Epidermal melanocyte (primary cell): ENCODE data around the gene GNAZ.
"Not testable (repeated sequence)": the region's sequence is repeated elsewhere in the genome, so short reads cannot be mapped to it uniquely, and the experiment has no call there.

Source experiments
- DNase-seq: peaks from one replicate; pipeline ENCODE4 v3.0.0; 2011; ENCODE audit warnings: low spot score; ENCODE audit not compliant: insufficient read length

The GNAZ gene

GRCh38 chr22:23070418-23071229 is at the start of gene GNAZ:
GNAZ (plus strand) TSS chr22:23070519; CDS start chr22:23095696, 25,177 bp downstream.
- DNase-seq: no peak

DNA sequence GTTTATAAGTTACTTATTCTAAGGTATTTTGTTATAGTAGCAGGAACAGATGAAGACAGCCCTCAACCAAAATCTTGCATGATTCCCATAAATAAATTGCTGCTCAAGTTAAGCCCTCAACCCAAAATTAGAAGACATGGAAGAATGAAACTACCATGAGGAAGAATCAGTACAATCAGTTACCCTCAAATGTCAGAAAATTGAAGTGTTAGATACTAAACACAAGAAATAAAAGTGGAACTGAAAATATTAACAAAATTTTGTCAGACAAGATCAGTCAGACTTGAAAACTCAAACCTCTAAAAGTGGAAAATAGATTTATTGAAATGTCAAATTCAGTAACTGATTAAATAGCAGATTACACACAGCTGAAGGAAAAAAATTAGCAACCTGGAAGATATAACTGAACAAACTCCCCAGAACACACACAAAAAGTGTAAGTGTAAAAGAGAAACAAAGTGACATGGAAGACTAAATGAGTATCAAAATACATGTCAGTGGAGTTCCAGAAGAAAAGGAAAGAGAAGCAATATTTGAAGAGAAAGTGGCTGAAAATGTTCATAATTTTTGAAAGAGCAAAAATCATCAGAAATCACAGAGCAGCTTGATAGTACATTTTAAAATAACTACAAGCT is 49.5 kb upstream of the GNAZ start:
- no peak for DNase-seq

DNA sequence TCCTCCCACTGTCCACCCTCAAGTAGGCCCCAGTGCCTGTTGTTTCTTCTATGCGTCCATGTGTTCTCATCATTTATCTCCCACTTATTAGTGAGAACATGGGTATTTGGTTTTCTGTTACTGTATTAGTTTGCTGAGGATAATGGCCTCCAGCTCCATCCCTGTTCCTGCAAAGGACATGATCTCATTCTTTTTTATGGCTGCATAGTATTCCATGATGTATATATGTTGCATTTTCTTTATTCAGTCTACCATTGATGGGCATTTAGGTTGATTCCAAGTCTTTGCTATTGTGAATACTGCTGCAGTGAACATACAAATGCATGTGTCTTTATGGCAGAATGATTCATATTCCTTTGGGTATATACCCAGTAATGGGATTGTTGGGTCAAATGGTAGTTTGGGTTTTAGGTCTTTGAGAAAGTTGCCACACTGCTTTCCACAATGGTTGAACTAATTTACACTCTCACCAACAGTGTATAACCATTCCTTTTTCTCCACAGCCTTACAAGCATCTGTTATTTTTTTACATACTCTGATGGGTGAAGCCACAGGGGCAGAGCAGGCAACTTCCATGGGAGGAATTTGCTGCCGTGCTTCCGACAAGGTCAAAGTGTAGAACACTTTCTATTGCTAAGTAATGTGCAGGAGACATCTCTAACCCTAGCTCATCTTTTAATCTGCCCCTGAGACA is 48.5 kb upstream of the GNAZ start:
- DNase-seq: not testable (repeated sequence)

DNA sequence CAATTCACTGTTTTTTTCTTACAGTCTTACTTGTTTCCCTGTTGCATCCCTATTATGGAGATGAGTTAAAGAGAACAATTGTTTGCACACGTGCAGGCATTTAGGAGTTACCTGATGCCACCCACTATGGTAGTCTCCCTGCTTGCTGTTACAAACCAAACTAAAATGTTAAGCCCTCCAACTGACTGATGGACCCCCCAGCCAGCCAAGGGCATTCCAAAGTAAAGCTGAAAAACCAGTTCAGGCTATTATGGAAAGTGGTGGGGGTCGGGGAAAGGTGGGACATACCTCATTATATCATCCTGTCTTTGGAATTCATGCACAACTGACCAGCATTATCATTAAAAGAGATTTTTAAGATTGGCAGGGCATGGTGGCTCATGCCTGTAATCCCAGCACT is 47.0 kb upstream of the GNAZ start:
- no peak for DNase-seq

- no peak for DNase-seq
These were observed 43.5 kb upstream of the GNAZ start for GRCh38 chr22:23026777-23027176.

DNA sequence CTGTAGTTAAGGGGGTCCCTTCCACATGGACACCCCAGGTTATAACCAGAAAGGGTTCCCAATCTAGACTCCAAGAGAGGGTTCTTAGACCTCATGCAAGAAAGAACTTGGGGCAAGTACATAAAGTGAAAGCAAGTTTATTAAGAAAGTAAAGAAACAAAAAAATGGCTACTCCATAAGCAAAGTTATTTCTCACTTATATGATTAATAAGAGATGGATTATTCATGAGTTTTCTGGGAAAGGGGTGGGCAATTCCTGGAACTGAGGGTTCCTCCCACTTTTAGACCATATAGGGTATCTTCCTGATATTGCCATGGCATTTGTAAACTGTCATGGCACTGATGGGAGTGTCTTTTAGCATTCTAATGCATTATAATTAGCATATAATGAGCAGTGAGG is 42.5 kb upstream of the GNAZ start:
- not testable (repeated sequence) for DNase-seq

DNA sequence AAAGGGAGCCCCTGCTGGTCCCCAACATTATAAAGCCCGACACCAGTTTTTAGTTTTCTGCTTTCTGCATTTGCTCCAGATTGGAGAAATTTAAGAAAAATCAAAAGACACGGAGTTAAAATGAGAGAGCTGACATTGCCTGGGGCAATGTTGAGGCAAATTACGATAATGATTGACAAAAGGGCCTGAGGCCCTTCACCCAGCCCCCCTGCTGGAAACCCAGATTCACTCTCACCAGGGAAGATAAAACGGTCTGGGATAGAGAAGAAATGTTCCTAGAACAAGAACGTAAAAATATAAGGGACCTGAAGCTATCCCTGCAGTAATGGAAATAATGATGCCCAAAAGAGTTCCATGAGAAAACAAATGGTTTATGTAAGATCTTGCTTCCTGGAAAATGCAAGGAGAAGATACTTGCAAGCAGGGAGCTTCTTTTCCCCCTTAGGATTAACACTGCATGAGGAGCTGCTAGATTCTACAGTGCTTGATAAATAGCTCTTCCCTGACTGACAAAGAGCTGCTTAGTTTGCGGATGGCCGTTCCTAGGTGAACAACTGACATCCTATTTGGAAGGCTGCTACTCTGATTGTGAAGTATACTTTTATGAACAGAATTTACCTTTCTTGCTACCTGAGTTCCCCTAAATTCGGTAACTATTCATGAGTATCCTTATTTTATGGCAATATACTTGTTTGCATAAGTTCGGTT is 40.6 kb upstream of the GNAZ start:
- no peak for DNase-seq

- DNase-seq: no peak
These were observed 38.9 kb upstream of the GNAZ start for GRCh38 chr22:23031381-23031780.

DNA sequence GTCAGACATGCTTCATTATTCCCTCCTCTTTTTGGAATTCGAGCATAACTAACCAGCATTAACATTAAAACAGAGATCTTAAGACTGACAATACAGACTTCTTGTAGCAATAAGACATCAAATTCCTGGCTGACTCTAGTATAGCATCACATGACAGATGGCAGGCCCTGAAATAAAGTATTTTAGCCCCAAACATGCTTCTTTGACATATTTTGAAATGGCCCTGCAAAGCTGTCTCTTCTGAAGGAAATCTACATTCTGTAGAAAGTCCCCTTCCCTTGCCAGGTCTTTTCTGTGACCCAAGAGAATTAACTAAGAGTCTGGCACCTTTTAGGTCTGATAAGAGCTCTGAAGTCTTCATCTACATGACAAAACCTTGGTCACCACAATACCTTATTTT is 38.5 kb upstream of the GNAZ start:
- DNase-seq: no peak

- no peak for DNase-seq
These were observed 37.7 kb upstream of the GNAZ start for GRCh38 chr22:23032658-23033057.

GRCh38 chr22:23033116-23033905 is 37.0 kb upstream of the GNAZ start:
- DNase-seq: no peak

GRCh38 chr22:23034621-23035556 is 35.4 kb upstream of the GNAZ start:
- no peak for DNase-seq

- no peak for DNase-seq
These were observed 34.6 kb upstream of the GNAZ start for GRCh38 chr22:23035557-23036277.

- DNase-seq: no peak
These were observed 33.5 kb upstream of the GNAZ start for GRCh38 chr22:23036684-23037428.

GRCh38 chr22:23037429-23038333 is 32.6 kb upstream of the GNAZ start:
- no peak for DNase-seq

GRCh38 chr22:23038334-23038642 is 32.0 kb upstream of the GNAZ start:
- no peak for DNase-seq

- no peak for DNase-seq
These were observed 31.4 kb upstream of the GNAZ start for GRCh38 chr22:23038902-23039301.

DNA sequence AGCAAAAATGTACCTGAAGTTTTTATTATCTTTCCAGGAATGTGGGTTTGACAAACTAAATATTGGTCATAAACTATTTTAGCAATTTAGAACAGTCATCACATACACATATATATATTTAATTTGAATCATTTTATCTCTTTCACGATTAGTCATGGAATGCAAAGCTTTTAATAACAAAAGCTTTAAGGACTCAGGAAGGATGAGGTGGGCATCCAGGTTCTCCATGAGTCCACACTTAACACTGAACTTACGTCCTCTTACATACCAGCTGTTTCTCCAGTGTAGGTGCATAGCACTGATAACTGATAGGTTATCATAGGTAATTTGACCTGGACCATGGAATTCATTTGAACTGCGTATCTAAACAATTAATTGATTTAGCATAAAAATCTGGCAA is 28.1 kb upstream of the GNAZ start:
- DNase-seq: no peak
